Measurements from ENCODE around the gene THRB. TPM values are rescaled to one million over a fixed set of nuclear protein-coding genes. Genes with fewer than 3 reads are reported as not detected.

THRB gene
- polyA plus RNA-seq, 1 of the 3 experiments (the other 2 are of a cell fraction) = 0.02 TPM

- Histone ChIP-seq H3K4me2 (no peak overlapping the region), H3K36me3 (replicated peaks in 1 of 2; ENCODE audit: control insufficient read depth in 1 of 2, insufficient read depth in 2 of 2, low read length in 1 of 2) (no peaks in the 10 kb centered on the region), H3K27me3 (ENCODE audit: insufficient read depth) (no peaks in the 10 kb centered on the region), H3K9me2 (no peaks in the 10 kb centered on the region), H3K9ac (no peak overlapping the region), H3K4me3 (ENCODE audit: low read depth in 2 of 2, low read length in 1 of 2) (no peak overlapping the region), H4K20me1 (ENCODE audit: insufficient read depth) (no peaks in the 10 kb centered on the region), H3K9me3 (no peaks in the 10 kb centered on the region), H2AFZ (ENCODE audit: low read depth) (no peak overlapping the region), H3K27ac (ENCODE audit: low read depth in 2 of 2, low read length in 1 of 2) (no peak overlapping the region), H3K4me1 (ENCODE audit: control insufficient read depth in 1 of 2, insufficient read depth in 2 of 2, low read depth in 1 of 2, low read length in 1 of 2) (peaks cover 6 to 10% of the 10 kb centered on the region in 2 experiments; a peak in 3 of 4 replicates), H3F3A (replicated peaks; ENCODE audit: insufficient read depth) (peaks cover 12% of the 10 kb centered on the region), H3K79me2 (ENCODE audit: insufficient read depth) (no peaks in the 10 kb centered on the region)
- WGBS (ENCODE audit: low lambda C conversion rate) = 80% methylated on average over 2 of the region's 2 CpGs
- TF ChIP-seq ELF1 (IDR thresholded peaks at IDR 0.05) = no peak
- no peak for TF ChIP-seq MXI1 (IDR thresholded peaks at IDR 0.05; ENCODE audit: low read depth, low read length)
- TF ChIP-seq IRF3 (IDR thresholded peaks at IDR 0.05; ENCODE audit: low read depth, low read length) = no peak
- no peak for TF ChIP-seq GABPA (IDR thresholded peaks at IDR 0.05; ENCODE audit: low read depth)
- TF ChIP-seq JUND (IDR thresholded peaks at IDR 0.05) = no peak
- no peak for TF ChIP-seq TEAD4 (IDR thresholded peaks at IDR 0.05; ENCODE audit: borderline replicate concordance, insufficient read depth)
- TF ChIP-seq FOXM1 (IDR thresholded peaks at IDR 0.05; ENCODE audit: low read depth) = no peak
- no peak for TF ChIP-seq SIN3A (IDR thresholded peaks at IDR 0.05; ENCODE audit: borderline replicate concordance, low read depth, low read length)
- no peak for TF ChIP-seq USF2 (IDR thresholded peaks at IDR 0.05; ENCODE audit: borderline replicate concordance, low read depth, low read length)
- no peak for TF ChIP-seq CHD2 (IDR thresholded peaks at IDR 0.05; ENCODE audit: low read length, partially characterized antibody)
- no peak for TF ChIP-seq RAD21 (IDR thresholded peaks at IDR 0.05; ENCODE audit: low read length)
- TF ChIP-seq YY1 (IDR thresholded peaks at IDR 0.05; ENCODE audit: low read depth) = no peak
- no peak for TF ChIP-seq POLR2AphosphoS5 (IDR thresholded peaks at IDR 0.05; ENCODE audit: low read depth, low read length)
- TF ChIP-seq RXRA (IDR thresholded peaks at IDR 0.05; ENCODE audit: borderline replicate concordance, low read depth) = no peak
- no peak for TF ChIP-seq REST (IDR thresholded peaks at IDR 0.05; ENCODE audit: low read depth, low read length)
- TF ChIP-seq EP300 (IDR thresholded peaks at IDR 0.05; ENCODE audit: borderline replicate concordance in 1 of 2, low read depth in 1 of 2, low read length in 1 of 2) = no peak
- CTCF ChIA-PET = no interaction called here
- no peak for DNase-seq
- POLR2A ChIA-PET = no interaction called here
Observed at GRCh38 chr3:24141548-24141947, 353.1 kb downstream of the THRB start.
